ENCODE data around the gene SKI.

The SKI gene

GRCh38 chr1:2277741-2278488 lies 49.8 kb downstream of the SKI start:
- DNase-seq: no peak
- peak overlapping the region; percentile 17 for H3K4me3 Mint-ChIP-seq
- peaks cover 29% of the 10 kb centered on the region for H3K36me3 Mint-ChIP-seq (ENCODE audit: low read depth)
- H3K27me3 Mint-ChIP-seq (ENCODE audit: low read depth, poor library complexity): no peaks in the 10 kb centered on the region
- TF ChIP-seq CTCF (IDR thresholded peaks at IDR 0.05): no peak
- peaks cover 9% of the 10 kb centered on the region for H3K9me3 Mint-ChIP-seq
- peaks cover 69% of the 10 kb centered on the region for H3K4me1 Mint-ChIP-seq
- H3K27ac Mint-ChIP-seq: peak overlapping the region; percentile 96

- Mint-ChIP-seq H3K27me3 (ENCODE audit: low read depth, poor library complexity) (no peaks in the 10 kb centered on the region), H3K4me1 (peaks cover 68% of the 10 kb centered on the region), H3K27ac (peak overlapping the region; percentile 97), H3K4me3 (peak overlapping the region; percentile 54), H3K36me3 (ENCODE audit: low read depth) (peaks cover 29% of the 10 kb centered on the region), H3K9me3 (peaks cover 9% of the 10 kb centered on the region)
- DNase-seq: no peak
- no peak for TF ChIP-seq CTCF (IDR thresholded peaks at IDR 0.05)
Measured at GRCh38 chr1:2278591-2279209, 50.6 kb downstream of the SKI start.

GRCh38 chr1:2279210-2279639 lies 51.1 kb downstream of the SKI start:
- Mint-ChIP-seq H3K36me3 (ENCODE audit: low read depth) (peaks cover 29% of the 10 kb centered on the region), H3K27me3 (ENCODE audit: low read depth, poor library complexity) (no peaks in the 10 kb centered on the region), H3K4me3 (peak overlapping the region; percentile 54), H3K4me1 (peaks cover 68% of the 10 kb centered on the region), H3K9me3 (peaks cover 9% of the 10 kb centered on the region), H3K27ac (peak overlapping the region; percentile 97)
- TF ChIP-seq CTCF (IDR thresholded peaks at IDR 0.05): no peak
- DNase-seq: peak; percentile 80

- H3K36me3 Mint-ChIP-seq (ENCODE audit: low read depth): peaks cover 31% of the 10 kb centered on the region
- no peak for DNase-seq
- peak overlapping the region; percentile 97 for H3K27ac Mint-ChIP-seq
- H3K4me3 Mint-ChIP-seq: no peak overlapping the region
- H3K27me3 Mint-ChIP-seq (ENCODE audit: low read depth, poor library complexity): no peaks in the 10 kb centered on the region
- H3K4me1 Mint-ChIP-seq: peaks cover 65% of the 10 kb centered on the region
- peaks cover 9% of the 10 kb centered on the region for H3K9me3 Mint-ChIP-seq
- no peak for TF ChIP-seq CTCF (IDR thresholded peaks at IDR 0.05)
Measured at GRCh38 chr1:2279817-2280216, 51.7 kb downstream of the SKI start.

GRCh38 chr1:2282556-2283270 lies 54.6 kb downstream of the SKI start:
- H3K27me3 Mint-ChIP-seq (ENCODE audit: low read depth, poor library complexity): no peaks in the 10 kb centered on the region
- no peak overlapping the region for H3K4me3 Mint-ChIP-seq

More at GRCh38 chr1:2282556-2283270, 54.6 kb downstream of the SKI start:
- Mint-ChIP-seq H3K36me3 (ENCODE audit: low read depth) (peaks cover 28% of the 10 kb centered on the region), H3K9me3 (peaks cover 9% of the 10 kb centered on the region), H3K27ac (peak overlapping the region; percentile 87), H3K4me1 (peaks cover 47% of the 10 kb centered on the region)
- DNase-seq: no peak
- TF ChIP-seq CTCF (IDR thresholded peaks at IDR 0.05): no peak

Measured in nephron progenitor cell (in vitro differentiated cells).